Measurements from ENCODE around the gene PRKAR1B. TPM values are rescaled to one million over a fixed set of nuclear protein-coding genes. Genes with fewer than 3 reads are reported as not detected.

Gene PRKAR1B
- total and polyA plus RNA-seq, 5 donors: 20.7 to 38.3 (median 23.8) TPM

Other genes with a start within 250 kb of the PRKAR1B start
- gene PDGFA, start 207.4 kb downstream of the PRKAR1B start, total RNA-seq: 10 to 100 TPM; 32.2 to 44.3 (median 38.4) TPM
- gene PDGFA, start 207.4 kb downstream of the PRKAR1B start, polyA plus RNA-seq: 18.3 TPM
- gene DNAAF5, start 582 bp downstream of the PRKAR1B start, total RNA-seq: 10 to 100 TPM; 12.0 to 20.7 (median 16.1) TPM
- 10.2 TPM for gene DNAAF5, start 582 bp downstream of the PRKAR1B start, polyA plus RNA-seq
- gene SUN1, start 105.2 kb upstream of the PRKAR1B start, total RNA-seq: 100 to 1,000 TPM; 139 to 163 (median 147) TPM
- gene SUN1, start 105.2 kb upstream of the PRKAR1B start, polyA plus RNA-seq: 86.9 TPM
- gene GET4, start 149.3 kb upstream of the PRKAR1B start, total RNA-seq: 10 to 100 TPM; 20.1 to 23.6 (median 22.2) TPM
- gene GET4, start 149.3 kb upstream of the PRKAR1B start, polyA plus RNA-seq: 22.2 TPM
- 1 to 10 TPM; 4.8 to 7.1 (median 6.4) TPM for gene ADAP1, start 227.4 kb upstream of the PRKAR1B start, total RNA-seq
- gene ADAP1, start 227.4 kb upstream of the PRKAR1B start, polyA plus RNA-seq: 8.4 TPM
- gene COX19, start 248.3 kb upstream of the PRKAR1B start, total RNA-seq: 1 to 10 TPM; 6.3 to 8.8 (median 7.8) TPM
- 5.8 TPM for gene COX19, start 248.3 kb upstream of the PRKAR1B start, polyA plus RNA-seq

All from right cardiac atrium (tissue), 5 donors.